ENCODE data around the gene TRIM2.

The TRIM2 gene

DNA sequence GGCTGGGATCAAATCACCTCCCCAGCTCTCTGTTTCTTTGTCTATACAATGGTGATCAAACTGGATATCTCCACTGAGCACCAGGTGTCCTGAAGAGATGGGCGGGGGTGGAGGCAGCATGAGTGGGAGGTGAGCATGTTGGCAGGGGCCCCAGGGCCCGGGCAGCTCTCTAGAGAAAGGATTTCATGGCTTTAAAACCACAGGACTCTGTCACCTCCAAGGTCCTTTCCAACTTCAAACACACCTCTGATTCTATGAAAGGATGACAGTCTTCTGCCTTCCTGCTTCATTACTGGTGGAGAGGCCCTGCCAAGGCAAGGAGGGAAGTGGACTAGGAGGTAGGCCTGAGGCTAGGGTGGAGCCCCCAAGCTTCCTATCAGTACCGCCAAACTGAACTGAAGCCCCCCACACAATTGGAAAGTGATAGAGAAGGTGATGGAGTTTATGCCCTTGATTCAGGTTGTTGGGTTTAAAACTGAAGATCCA is 38.6 kb downstream of the TRIM2 start:
- Histone ChIP-seq H4K20me1 (ENCODE audit: control insufficient read depth, insufficient read depth, low read depth, low read length) (no peaks in the 10 kb centered on the region), H3K79me2 (ENCODE audit: control insufficient read depth, low read length) (no peaks in the 10 kb centered on the region), H3K27ac (ENCODE audit: low read depth, low read length) (no peak overlapping the region), H3K4me1 (ENCODE audit: control insufficient read depth, low read length) (peaks cover 4% of the 10 kb centered on the region; the same call in 1 of the 2 replicates), H3K36me3 (ENCODE audit: control insufficient read depth, low read length) (no peaks in the 10 kb centered on the region), H3K4me2 (ENCODE audit: low read length) (no peak overlapping the region), H3F3A (ENCODE audit: control insufficient read depth, insufficient read depth) (no peaks in the 10 kb centered on the region), H3K27me3 (ENCODE audit: control insufficient read depth, low read length) (no peaks in the 10 kb centered on the region), H3K9me3 (ENCODE audit: control insufficient read depth, insufficient read depth, low read length) (no peaks in the 10 kb centered on the region), H3K9me2 (replicated peaks; ENCODE audit: control insufficient read depth, low read length) (no peaks in the 10 kb centered on the region), H3K4me3 (ENCODE audit: low read length) (no peak overlapping the region)
- TF ChIP-seq, protein P1, sequence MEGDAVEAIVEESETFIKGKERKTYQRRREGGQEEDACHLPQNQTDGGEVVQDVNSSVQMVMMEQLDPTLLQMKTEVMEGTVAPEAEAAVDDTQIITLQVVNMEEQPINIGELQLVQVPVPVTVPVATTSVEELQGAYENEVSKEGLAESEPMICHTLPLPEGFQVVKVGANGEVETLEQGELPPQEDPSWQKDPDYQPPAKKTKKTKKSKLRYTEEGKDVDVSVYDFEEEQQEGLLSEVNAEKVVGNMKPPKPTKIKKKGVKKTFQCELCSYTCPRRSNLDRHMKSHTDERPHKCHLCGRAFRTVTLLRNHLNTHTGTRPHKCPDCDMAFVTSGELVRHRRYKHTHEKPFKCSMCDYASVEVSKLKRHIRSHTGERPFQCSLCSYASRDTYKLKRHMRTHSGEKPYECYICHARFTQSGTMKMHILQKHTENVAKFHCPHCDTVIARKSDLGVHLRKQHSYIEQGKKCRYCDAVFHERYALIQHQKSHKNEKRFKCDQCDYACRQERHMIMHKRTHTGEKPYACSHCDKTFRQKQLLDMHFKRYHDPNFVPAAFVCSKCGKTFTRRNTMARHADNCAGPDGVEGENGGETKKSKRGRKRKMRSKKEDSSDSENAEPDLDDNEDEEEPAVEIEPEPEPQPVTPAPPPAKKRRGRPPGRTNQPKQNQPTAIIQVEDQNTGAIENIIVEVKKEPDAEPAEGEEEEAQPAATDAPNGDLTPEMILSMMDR (IDR thresholded peaks at IDR 0.05; ENCODE audit: low read depth, low read length, poor library complexity, severe bottlenecking), result no peak

DNA sequence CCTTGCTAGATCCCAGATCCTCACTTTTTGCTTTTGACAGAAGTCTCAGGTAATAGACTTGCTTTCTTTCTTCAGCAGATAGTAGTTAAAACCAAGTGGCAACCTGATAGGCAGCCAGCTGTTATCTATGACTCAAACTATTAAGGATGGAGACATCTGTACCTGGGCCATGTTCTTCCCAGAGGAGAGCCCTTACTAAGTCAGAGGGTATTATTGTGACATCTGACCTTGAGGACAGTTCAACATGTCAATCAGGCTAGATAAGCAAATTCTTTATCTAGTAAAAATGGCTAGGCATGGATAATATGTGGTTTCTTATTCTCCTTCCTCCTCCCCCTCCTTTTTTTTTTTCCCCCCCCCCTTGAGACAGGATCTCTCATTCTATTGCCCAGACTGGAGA is 39.2 kb downstream of the TRIM2 start:
- peaks cover 6% of the 10 kb centered on the region for H3K4me1 ChIP-seq (ENCODE audit: control insufficient read depth, low read length)
- H3K4me3 ChIP-seq (ENCODE audit: low read length), result no peak overlapping the region
- TF ChIP-seq EZH2phosphoT487 (IDR thresholded peaks at IDR 0.05; ENCODE audit: borderline replicate concordance, low read length), result no peak
- TF ChIP-seq, protein P1 (IDR thresholded peaks at IDR 0.05; ENCODE audit: low read depth, low read length, poor library complexity, severe bottlenecking), result no peak
- H3K27me3 ChIP-seq (ENCODE audit: control insufficient read depth, low read length), result no peaks in the 10 kb centered on the region
- no peaks in the 10 kb centered on the region for H3K9me3 ChIP-seq (ENCODE audit: control insufficient read depth, insufficient read depth, low read length)
- H3K79me2 ChIP-seq (ENCODE audit: control insufficient read depth, low read length), result no peaks in the 10 kb centered on the region
- H3K9me2 ChIP-seq (replicated peaks; ENCODE audit: control insufficient read depth, low read length), result no peaks in the 10 kb centered on the region
- H3K36me3 ChIP-seq (ENCODE audit: control insufficient read depth, low read length), result no peaks in the 10 kb centered on the region
- no peaks in the 10 kb centered on the region for H3F3A ChIP-seq (ENCODE audit: control insufficient read depth, insufficient read depth)
- no peak overlapping the region for H3K4me2 ChIP-seq (ENCODE audit: low read length)
- H4K20me1 ChIP-seq (ENCODE audit: control insufficient read depth, insufficient read depth, low read depth, low read length), result no peaks in the 10 kb centered on the region
- H3K27ac ChIP-seq (ENCODE audit: low read depth, low read length), result no peak overlapping the region

DNA sequence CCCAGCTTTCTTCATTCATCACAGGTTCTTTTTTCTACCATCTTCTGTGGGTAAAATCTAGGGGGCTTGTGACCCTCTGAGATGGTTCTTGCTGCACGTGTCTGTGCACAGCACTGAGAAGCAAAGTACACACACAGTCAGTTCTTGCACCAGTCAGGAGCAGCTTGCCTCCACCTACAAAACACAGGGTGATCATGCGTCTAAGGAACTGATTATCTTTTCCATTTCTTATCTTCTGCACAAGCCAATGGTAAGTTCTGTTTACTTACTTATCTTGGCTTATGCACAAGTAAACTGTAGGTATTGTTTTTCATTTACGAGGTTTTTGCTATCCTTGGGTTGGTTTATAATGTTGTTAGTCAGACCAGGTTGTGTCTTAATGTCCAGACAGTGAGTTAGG is 40.7 kb downstream of the TRIM2 start:
- Histone ChIP-seq H3K4me3 (ENCODE audit: low read length) (no peak overlapping the region), H3K9me2 (replicated peaks; ENCODE audit: control insufficient read depth, low read length) (no peaks in the 10 kb centered on the region), H4K20me1 (ENCODE audit: control insufficient read depth, insufficient read depth, low read depth, low read length) (no peaks in the 10 kb centered on the region), H3K27me3 (ENCODE audit: control insufficient read depth, low read length) (no peaks in the 10 kb centered on the region), H3K4me2 (ENCODE audit: low read length) (no peak overlapping the region), H3K9me3 (ENCODE audit: control insufficient read depth, insufficient read depth, low read length) (no peaks in the 10 kb centered on the region), H3K4me1 (ENCODE audit: control insufficient read depth, low read length) (peaks cover 18% of the 10 kb centered on the region), H3K27ac (ENCODE audit: low read depth, low read length) (no peak overlapping the region), H3F3A (ENCODE audit: control insufficient read depth, insufficient read depth) (no peaks in the 10 kb centered on the region), H3K79me2 (ENCODE audit: control insufficient read depth, low read length) (no peaks in the 10 kb centered on the region), H3K36me3 (ENCODE audit: control insufficient read depth, low read length) (no peaks in the 10 kb centered on the region)
- no peak for TF ChIP-seq EZH2phosphoT487 (IDR thresholded peaks at IDR 0.05; ENCODE audit: borderline replicate concordance, low read length)
- TF ChIP-seq, protein P1 (IDR thresholded peaks at IDR 0.05; ENCODE audit: low read depth, low read length, poor library complexity, severe bottlenecking), result no peak

DNA sequence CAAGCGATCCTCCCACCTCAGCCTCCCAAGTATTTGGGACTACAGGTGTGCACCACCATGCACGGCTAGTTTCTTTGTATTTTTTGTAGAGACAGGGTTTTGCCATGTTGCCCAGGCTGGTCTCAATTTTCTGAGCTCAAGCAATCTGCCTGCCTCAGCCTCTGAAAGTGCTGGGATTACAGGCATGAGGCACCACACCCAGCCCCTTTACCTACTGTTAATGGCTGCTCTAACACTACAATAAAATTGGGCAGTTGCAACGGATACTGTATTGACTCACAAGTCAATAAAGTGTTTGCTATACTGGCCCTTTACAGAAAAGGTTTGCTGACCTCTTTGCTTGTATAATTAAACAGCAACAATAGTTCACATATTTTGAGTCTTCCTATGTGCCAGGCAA is 41.5 kb downstream of the TRIM2 start:
- no peak for TF ChIP-seq EZH2phosphoT487 (IDR thresholded peaks at IDR 0.05; ENCODE audit: borderline replicate concordance, low read length)
- TF ChIP-seq, protein P1 (IDR thresholded peaks at IDR 0.05; ENCODE audit: low read depth, low read length, poor library complexity, severe bottlenecking), result no peak
- Histone ChIP-seq H3K4me1 (ENCODE audit: control insufficient read depth, low read length) (peaks cover 21% of the 10 kb centered on the region), H3K4me2 (ENCODE audit: low read length) (no peak overlapping the region), H3K9me3 (ENCODE audit: control insufficient read depth, insufficient read depth, low read length) (no peaks in the 10 kb centered on the region), H3K27ac (ENCODE audit: low read depth, low read length) (no peak overlapping the region), H3K27me3 (ENCODE audit: control insufficient read depth, low read length) (no peaks in the 10 kb centered on the region), H3K79me2 (ENCODE audit: control insufficient read depth, low read length) (no peaks in the 10 kb centered on the region), H3K36me3 (ENCODE audit: control insufficient read depth, low read length) (no peaks in the 10 kb centered on the region), H3F3A (ENCODE audit: control insufficient read depth, insufficient read depth) (no peaks in the 10 kb centered on the region), H3K4me3 (ENCODE audit: low read length) (no peak overlapping the region), H4K20me1 (ENCODE audit: control insufficient read depth, insufficient read depth, low read depth, low read length) (no peaks in the 10 kb centered on the region), H3K9me2 (replicated peaks; ENCODE audit: control insufficient read depth, low read length) (no peaks in the 10 kb centered on the region)

Measured in DOHH2 (cell line).